GM23338 (cell line): ENCODE measurements around the gene PLPP4.

Source experiments
- CREB1 ChIP-seq: fragments of 250-450 bp; sonication (Bioruptor Pico); IDR thresholded peaks from 2 replicates; pipeline ENCODE4 v1.5.0; 2020; ENCODE audit warnings: low read depth, mild to moderate bottlenecking, moderate library complexity
- EZH2 ChIP-seq: fragments of 200-600 bp; sonication (generic); IDR thresholded peaks from one replicate; pipeline ENCODE4 v1.8.0; 2017; ENCODE audit warnings: antibody characterized with exemption, mild to moderate bottlenecking, low read depth; ENCODE audit not compliant: unreplicated experiment
- EZH2phosphoT487 ChIP-seq: fragments of 200-600 bp; sonication (generic); IDR thresholded peaks from one replicate; pipeline ENCODE4 v1.8.1; 2018; ENCODE audit warnings: antibody characterized with exemption; ENCODE audit not compliant: unreplicated experiment
- JUNB ChIP-seq: IDR thresholded peaks from one replicate; pipeline ENCODE4 v1.6.1; 2016; ENCODE audit warnings: antibody characterized with exemption; ENCODE audit not compliant: unreplicated experiment
- NANOG ChIP-seq: IDR thresholded peaks from 2 replicates; pipeline ENCODE4 v1.6.1; 2016; ENCODE audit warnings: antibody characterized with exemption, borderline replicate concordance
- POLR2AphosphoS5 ChIP-seq: IDR thresholded peaks from 2 replicates; pipeline ENCODE4 v1.6.1; 2016; ENCODE audit warnings: antibody characterized with exemption, low read depth
- STAT1 ChIP-seq: IDR thresholded peaks from one replicate; pipeline ENCODE4 v1.6.1; 2016; ENCODE audit warnings: antibody characterized with exemption; ENCODE audit not compliant: unreplicated experiment
- ZNF114 ChIP-seq: fragments of 250-450 bp; sonication (Bioruptor Pico); IDR thresholded peaks from 2 replicates; pipeline ENCODE4 v1.5.0; 2020; ENCODE audit warnings: mild to moderate bottlenecking, moderate library complexity
- ZNF331 ChIP-seq: fragments of 250-450 bp; sonication (Bioruptor Pico); IDR thresholded peaks from 2 replicates; pipeline ENCODE4 v1.5.0; 2020; ENCODE audit warnings: low read depth, mild to moderate bottlenecking, moderate library complexity
- TF ChIP-seq, protein P1 (sequence below), 2 experiments: fragments of 200-600 bp in 1 of 2; sonication (generic) in 1 of 2; conservative IDR thresholded peaks; 2 replicates each; pipeline versions ENCODE4 v1.5.1 to v1.6.1; 2016 to 2017; ENCODE audit warnings: antibody characterized with exemption in 2 of 2, low read depth in 2 of 2, mild to moderate bottlenecking in 2 of 2, moderate library complexity in 1 of 2
- TF ChIP-seq, protein P2 (sequence below): IDR thresholded peaks from 2 replicates; pipeline ENCODE4 v1.6.1; 2016; ENCODE audit warnings: antibody characterized with exemption
- TF ChIP-seq, protein P3 (sequence below): fragments of 250-450 bp; sonication (Bioruptor Pico); IDR thresholded peaks from 2 replicates; pipeline ENCODE4 v1.5.0; 2020; ENCODE audit warnings: mild to moderate bottlenecking, moderate library complexity
- TF ChIP-seq, protein P4 (sequence below): IDR thresholded peaks from one replicate; pipeline ENCODE4 v1.6.1; 2018; ENCODE audit warnings: antibody characterized with exemption; ENCODE audit not compliant: unreplicated experiment

DNA sequence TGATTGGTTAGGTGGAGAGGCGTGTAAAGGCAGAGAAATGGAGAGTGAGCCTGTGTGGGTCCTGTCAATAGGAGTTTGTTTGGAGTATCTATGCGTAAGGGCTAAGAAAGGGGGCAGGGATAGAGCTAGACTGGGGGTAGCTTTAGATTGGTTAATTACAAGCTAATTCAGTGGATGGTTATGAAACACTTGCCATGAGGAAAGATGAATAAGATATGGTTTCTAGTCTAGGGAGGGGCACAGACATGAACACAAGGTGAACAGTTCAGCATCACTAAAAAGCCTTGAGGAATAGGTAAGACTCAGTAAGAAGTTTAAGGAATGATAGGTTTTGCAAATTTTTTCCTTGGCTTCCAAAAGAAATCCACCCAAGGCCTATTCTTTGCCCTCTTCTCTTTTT, 50.6 kb downstream of the PLPP4 start:
- no peak for TF ChIP-seq EZH2
- TF ChIP-seq JUNB: no peak
- TF ChIP-seq NANOG: no peak
- TF ChIP-seq, protein P1, sequence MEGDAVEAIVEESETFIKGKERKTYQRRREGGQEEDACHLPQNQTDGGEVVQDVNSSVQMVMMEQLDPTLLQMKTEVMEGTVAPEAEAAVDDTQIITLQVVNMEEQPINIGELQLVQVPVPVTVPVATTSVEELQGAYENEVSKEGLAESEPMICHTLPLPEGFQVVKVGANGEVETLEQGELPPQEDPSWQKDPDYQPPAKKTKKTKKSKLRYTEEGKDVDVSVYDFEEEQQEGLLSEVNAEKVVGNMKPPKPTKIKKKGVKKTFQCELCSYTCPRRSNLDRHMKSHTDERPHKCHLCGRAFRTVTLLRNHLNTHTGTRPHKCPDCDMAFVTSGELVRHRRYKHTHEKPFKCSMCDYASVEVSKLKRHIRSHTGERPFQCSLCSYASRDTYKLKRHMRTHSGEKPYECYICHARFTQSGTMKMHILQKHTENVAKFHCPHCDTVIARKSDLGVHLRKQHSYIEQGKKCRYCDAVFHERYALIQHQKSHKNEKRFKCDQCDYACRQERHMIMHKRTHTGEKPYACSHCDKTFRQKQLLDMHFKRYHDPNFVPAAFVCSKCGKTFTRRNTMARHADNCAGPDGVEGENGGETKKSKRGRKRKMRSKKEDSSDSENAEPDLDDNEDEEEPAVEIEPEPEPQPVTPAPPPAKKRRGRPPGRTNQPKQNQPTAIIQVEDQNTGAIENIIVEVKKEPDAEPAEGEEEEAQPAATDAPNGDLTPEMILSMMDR (conservative IDR thresholded peaks at IDR 0.05; ENCODE audit: low read depth in 2 of 2): no peak
- TF ChIP-seq, protein P2, sequence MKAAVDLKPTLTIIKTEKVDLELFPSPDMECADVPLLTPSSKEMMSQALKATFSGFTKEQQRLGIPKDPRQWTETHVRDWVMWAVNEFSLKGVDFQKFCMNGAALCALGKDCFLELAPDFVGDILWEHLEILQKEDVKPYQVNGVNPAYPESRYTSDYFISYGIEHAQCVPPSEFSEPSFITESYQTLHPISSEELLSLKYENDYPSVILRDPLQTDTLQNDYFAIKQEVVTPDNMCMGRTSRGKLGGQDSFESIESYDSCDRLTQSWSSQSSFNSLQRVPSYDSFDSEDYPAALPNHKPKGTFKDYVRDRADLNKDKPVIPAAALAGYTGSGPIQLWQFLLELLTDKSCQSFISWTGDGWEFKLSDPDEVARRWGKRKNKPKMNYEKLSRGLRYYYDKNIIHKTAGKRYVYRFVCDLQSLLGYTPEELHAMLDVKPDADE: no peak
- no peak for TF ChIP-seq POLR2AphosphoS5
- TF ChIP-seq, protein P3, sequence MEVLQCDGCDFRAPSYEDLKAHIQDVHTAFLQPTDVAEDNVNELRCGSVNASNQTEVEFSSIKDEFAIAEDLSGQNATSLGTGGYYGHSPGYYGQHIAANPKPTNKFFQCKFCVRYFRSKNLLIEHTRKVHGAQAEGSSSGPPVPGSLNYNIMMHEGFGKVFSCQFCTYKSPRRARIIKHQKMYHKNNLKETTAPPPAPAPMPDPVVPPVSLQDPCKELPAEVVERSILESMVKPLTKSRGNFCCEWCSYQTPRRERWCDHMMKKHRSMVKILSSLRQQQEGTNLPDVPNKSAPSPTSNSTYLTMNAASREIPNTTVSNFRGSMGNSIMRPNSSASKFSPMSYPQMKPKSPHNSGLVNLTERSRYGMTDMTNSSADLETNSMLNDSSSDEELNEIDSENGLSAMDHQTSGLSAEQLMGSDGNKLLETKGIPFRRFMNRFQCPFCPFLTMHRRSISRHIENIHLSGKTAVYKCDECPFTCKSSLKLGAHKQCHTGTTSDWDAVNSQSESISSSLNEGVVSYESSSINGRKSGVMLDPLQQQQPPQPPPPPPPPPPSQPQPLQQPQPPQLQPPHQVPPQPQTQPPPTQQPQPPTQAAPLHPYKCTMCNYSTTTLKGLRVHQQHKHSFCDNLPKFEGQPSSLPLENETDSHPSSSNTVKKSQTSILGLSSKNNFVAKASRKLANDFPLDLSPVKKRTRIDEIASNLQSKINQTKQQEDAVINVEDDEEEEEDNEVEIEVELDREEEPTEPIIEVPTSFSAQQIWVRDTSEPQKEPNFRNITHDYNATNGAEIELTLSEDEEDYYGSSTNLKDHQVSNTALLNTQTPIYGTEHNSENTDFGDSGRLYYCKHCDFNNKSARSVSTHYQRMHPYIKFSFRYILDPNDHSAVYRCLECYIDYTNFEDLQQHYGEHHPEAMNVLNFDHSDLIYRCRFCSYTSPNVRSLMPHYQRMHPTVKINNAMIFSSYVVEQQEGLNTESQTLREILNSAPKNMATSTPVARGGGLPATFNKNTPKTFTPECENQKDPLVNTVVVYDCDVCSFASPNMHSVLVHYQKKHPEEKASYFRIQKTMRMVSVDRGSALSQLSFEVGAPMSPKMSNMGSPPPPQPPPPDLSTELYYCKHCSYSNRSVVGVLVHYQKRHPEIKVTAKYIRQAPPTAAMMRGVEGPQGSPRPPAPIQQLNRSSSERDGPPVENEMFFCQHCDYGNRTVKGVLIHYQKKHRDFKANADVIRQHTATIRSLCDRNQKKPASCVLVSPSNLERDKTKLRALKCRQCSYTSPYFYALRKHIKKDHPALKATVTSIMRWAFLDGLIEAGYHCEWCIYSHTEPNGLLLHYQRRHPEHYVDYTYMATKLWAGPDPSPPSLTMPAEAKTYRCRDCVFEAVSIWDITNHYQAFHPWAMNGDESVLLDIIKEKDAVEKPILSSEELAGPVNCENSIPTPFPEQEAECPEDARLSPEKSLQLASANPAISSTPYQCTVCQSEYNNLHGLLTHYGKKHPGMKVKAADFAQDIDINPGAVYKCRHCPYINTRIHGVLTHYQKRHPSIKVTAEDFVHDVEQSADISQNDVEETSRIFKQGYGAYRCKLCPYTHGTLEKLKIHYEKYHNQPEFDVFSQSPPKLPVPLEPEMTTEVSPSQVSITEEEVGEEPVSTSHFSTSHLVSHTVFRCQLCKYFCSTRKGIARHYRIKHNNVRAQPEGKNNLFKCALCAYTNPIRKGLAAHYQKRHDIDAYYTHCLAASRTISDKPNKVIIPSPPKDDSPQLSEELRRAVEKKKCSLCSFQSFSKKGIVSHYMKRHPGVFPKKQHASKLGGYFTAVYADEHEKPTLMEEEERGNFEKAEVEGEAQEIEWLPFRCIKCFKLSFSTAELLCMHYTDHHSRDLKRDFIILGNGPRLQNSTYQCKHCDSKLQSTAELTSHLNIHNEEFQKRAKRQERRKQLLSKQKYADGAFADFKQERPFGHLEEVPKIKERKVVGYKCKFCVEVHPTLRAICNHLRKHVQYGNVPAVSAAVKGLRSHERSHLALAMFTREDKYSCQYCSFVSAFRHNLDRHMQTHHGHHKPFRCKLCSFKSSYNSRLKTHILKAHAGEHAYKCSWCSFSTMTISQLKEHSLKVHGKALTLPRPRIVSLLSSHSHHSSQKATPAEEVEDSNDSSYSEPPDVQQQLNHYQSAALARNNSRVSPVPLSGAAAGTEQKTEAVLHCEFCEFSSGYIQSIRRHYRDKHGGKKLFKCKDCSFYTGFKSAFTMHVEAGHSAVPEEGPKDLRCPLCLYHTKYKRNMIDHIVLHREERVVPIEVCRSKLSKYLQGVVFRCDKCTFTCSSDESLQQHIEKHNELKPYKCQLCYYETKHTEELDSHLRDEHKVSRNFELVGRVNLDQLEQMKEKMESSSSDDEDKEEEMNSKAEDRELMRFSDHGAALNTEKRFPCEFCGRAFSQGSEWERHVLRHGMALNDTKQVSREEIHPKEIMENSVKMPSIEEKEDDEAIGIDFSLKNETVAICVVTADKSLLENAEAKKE (CRISPR knock-in tag): no peak
- TF ChIP-seq ZNF114 (CRISPR knock-in tag): no peak
- no peak for TF ChIP-seq EZH2phosphoT487
- TF ChIP-seq, protein P4, sequence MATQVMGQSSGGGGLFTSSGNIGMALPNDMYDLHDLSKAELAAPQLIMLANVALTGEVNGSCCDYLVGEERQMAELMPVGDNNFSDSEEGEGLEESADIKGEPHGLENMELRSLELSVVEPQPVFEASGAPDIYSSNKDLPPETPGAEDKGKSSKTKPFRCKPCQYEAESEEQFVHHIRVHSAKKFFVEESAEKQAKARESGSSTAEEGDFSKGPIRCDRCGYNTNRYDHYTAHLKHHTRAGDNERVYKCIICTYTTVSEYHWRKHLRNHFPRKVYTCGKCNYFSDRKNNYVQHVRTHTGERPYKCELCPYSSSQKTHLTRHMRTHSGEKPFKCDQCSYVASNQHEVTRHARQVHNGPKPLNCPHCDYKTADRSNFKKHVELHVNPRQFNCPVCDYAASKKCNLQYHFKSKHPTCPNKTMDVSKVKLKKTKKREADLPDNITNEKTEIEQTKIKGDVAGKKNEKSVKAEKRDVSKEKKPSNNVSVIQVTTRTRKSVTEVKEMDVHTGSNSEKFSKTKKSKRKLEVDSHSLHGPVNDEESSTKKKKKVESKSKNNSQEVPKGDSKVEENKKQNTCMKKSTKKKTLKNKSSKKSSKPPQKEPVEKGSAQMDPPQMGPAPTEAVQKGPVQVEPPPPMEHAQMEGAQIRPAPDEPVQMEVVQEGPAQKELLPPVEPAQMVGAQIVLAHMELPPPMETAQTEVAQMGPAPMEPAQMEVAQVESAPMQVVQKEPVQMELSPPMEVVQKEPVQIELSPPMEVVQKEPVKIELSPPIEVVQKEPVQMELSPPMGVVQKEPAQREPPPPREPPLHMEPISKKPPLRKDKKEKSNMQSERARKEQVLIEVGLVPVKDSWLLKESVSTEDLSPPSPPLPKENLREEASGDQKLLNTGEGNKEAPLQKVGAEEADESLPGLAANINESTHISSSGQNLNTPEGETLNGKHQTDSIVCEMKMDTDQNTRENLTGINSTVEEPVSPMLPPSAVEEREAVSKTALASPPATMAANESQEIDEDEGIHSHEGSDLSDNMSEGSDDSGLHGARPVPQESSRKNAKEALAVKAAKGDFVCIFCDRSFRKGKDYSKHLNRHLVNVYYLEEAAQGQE: no peak
- no peak for TF ChIP-seq STAT1
- no peak for TF ChIP-seq CREB1 (CRISPR knock-in tag)
- no peak for TF ChIP-seq ZNF331 (CRISPR knock-in tag)
